Measurements from ENCODE around the gene URI1.

URI1 gene

GRCh38 chr19:29971002-29971401 is 29.0 kb downstream of the URI1 start:
- DNase-seq (ENCODE audit: low read depth), result no peak

GRCh38 chr19:29971648-29972047 is 29.6 kb downstream of the URI1 start:
- DNase-seq (ENCODE audit: low read depth), result no peak

- DNase-seq (ENCODE audit: low read depth), result no peak
Observed at GRCh38 chr19:29974701-29975100, 32.7 kb downstream of the URI1 start.

GRCh38 chr19:29976151-29976943 is 34.3 kb downstream of the URI1 start:
- no peak for DNase-seq (ENCODE audit: low read depth)

GRCh38 chr19:29978080-29978479 is 36.0 kb downstream of the URI1 start:
- DNase-seq (ENCODE audit: low read depth), result no peak

GRCh38 chr19:29983568-29983967 is 41.5 kb downstream of the URI1 start:
- no peak for DNase-seq (ENCODE audit: low read depth)

GRCh38 chr19:29985196-29985595 is 43.2 kb downstream of the URI1 start:
- no peak for DNase-seq (ENCODE audit: low read depth)

- no peak for DNase-seq (ENCODE audit: low read depth)
Observed at GRCh38 chr19:29988351-29988750, 46.3 kb downstream of the URI1 start.

- no peak for DNase-seq (ENCODE audit: low read depth)
Observed at GRCh38 chr19:29992233-29992867, 50.3 kb downstream of the URI1 start.

- DNase-seq (ENCODE audit: low read depth), result no peak
Observed at GRCh38 chr19:29999490-29999889, 57.5 kb downstream of the URI1 start.

- no peak for DNase-seq (ENCODE audit: low read depth)
Observed at GRCh38 chr19:30000862-30001261, 58.8 kb downstream of the URI1 start.

- DNase-seq (ENCODE audit: low read depth), result no peak
Observed at GRCh38 chr19:30001301-30001700, 59.3 kb downstream of the URI1 start.

GRCh38 chr19:30001791-30002190 is 59.8 kb downstream of the URI1 start:
- no peak for DNase-seq (ENCODE audit: low read depth)

- no peak for DNase-seq (ENCODE audit: low read depth)
Observed at GRCh38 chr19:30003866-30004265, 61.8 kb downstream of the URI1 start.

GRCh38 chr19:30004403-30004802 is 62.4 kb downstream of the URI1 start:
- no peak for DNase-seq (ENCODE audit: low read depth)

- DNase-seq (ENCODE audit: low read depth), result no peak
Observed at GRCh38 chr19:30006207-30006606, 64.2 kb downstream of the URI1 start.

GRCh38 chr19:30008169-30008568 is 66.1 kb downstream of the URI1 start:
- DNase-seq (ENCODE audit: low read depth), result no peak

GRCh38 chr19:30009013-30009412 is 67.0 kb downstream of the URI1 start:
- no peak for DNase-seq (ENCODE audit: low read depth)

- DNase-seq (ENCODE audit: low read depth), result no peak
Observed at GRCh38 chr19:30011051-30011578, 69.1 kb downstream of the URI1 start.

GRCh38 chr19:30014770-30015169 is 72.7 kb downstream of the URI1 start:
- no peak for DNase-seq (ENCODE audit: low read depth)

GRCh38 chr19:30017172-30017571 is 75.1 kb downstream of the URI1 start:
- no peak for DNase-seq (ENCODE audit: low read depth)

GRCh38 chr19:30020189-30020588 is 78.2 kb downstream of the URI1 start:
- DNase-seq (ENCODE audit: low read depth), result no peak

- no peak for DNase-seq (ENCODE audit: low read depth)
Observed at GRCh38 chr19:30022659-30023058, 80.6 kb downstream of the URI1 start.

GRCh38 chr19:30023330-30023729 is 81.3 kb downstream of the URI1 start:
- no peak for DNase-seq (ENCODE audit: low read depth)

Data from activated T-cell treated with anti-CD3 and anti-CD28 coated beads for 24 hours (primary cell).